HepG2 (cell line): ENCODE measurements around the gene CDC42EP4. TPM values are rescaled to one million over a fixed set of nuclear protein-coding genes. Genes with fewer than 3 reads are reported as not detected.

Source experiments
- ATAC-seq: fragments of 200-7000 bp; cut with Tn5 transposase; 3 replicates; pipeline ENCODE4 v1.9.1; 2020; ENCODE audit warnings: mild to moderate bottlenecking, moderate library complexity
- BruUV-seq: library from RNA; stranded (reverse); fragments of 400-500 nt; replicated peaks from 2 replicates; lab custom pipeline; 2021; lab: Mats Ljungman, UMichigan
- CTCF ChIA-PET: fragments of 300-600 bp; formaldehyde crosslinking; extraction: SDS; loops from one replicate; lab custom pipeline; 2021; ENCODE audit warnings: low total read pairs, inconsistent platforms, low intra/inter-chr PET ratio; lab: Yijun Ruan, JAX
- POLR2A ChIA-PET: fragments of 350-600 bp; sonication (Branson Sonifier 250); formaldehyde crosslinking; loops from one replicate; lab custom pipeline; 2020; ENCODE audit warnings: antibody characterized with exemption, inconsistent platforms; lab: Yijun Ruan, JAX
- DNase-seq: peaks from one replicate; pipeline ENCODE4 v3.0.0-alpha.2; 2015; ENCODE audit warnings: low spot score
- FAIRE-seq: peaks from 3 replicates; lab custom pipeline; 2011; peaks lifted over from hg19 to GRCh38; lab: Jason Lieb, UNC
- H2AFZ ChIP-seq: one replicate; pipeline ENCODE4 v1.6.1; 2011; ENCODE audit warnings: low read length, inconsistent platforms
- H3K27ac ChIP-seq: fragments of 300-600 bp; 3 replicates; pipeline ENCODE4 v1.8.0; 2011; ENCODE audit warnings: mixed run types, mild to moderate bottlenecking, mixed read lengths, low read length, inconsistent platforms; ENCODE audit not compliant: insufficient read depth; ENCODE audit errors: extremely low read length
- H3K27me3 ChIP-seq, 2 experiments: fragments of 200-600 bp in 1 of 2; 2 replicates in 1 of 2; 3 replicates in 1 of 2; pipeline versions ENCODE4 v1.6.0 to v1.8.0; 2011; ENCODE audit warnings: low read length in 2 of 2, mild to moderate bottlenecking in 2 of 2, moderate library complexity in 2 of 2, inconsistent platforms in 1 of 2; ENCODE audit not compliant: insufficient read depth in 2 of 2, control insufficient read depth in 1 of 2
- H3K36me3 ChIP-seq, 2 experiments: fragments of 200-600 bp in 1 of 2; replicated peaks in 1 of 2; 2 replicates in 1 of 2; 3 replicates in 1 of 2; pipeline versions ENCODE4 v1.5.1 to v1.8.0; 2011; ENCODE audit warnings: low read length in 2 of 2, inconsistent platforms in 1 of 2; ENCODE audit not compliant: insufficient read depth in 2 of 2, control insufficient read depth in 1 of 2
- H3K4me1 ChIP-seq: 2 replicates; pipeline ENCODE4 v1.5.1; 2012; ENCODE audit warnings: low read length, inconsistent platforms; ENCODE audit not compliant: insufficient read depth
- H3K4me2 ChIP-seq: 2 replicates; pipeline ENCODE4 v1.6.0; 2011; ENCODE audit warnings: low read depth, low read length, inconsistent platforms
- H3K4me3 ChIP-seq, 3 experiments: fragments of 200-600 bp in 1 of 3; sonication (generic), shearing (Covaris generic) in 1 of 3; replicated peaks in 1 of 3; 2 replicates each; pipeline ENCODE4 v1.5.1; 2011 to 2016; ENCODE audit warnings: low read length in 3 of 3, inconsistent platforms in 2 of 3, low read depth in 2 of 3, mild to moderate bottlenecking in 2 of 3, control low read depth in 1 of 3, mixed read lengths in 1 of 3; ENCODE audit not compliant: insufficient read depth in 1 of 3
- H3K79me2 ChIP-seq: one replicate; pipeline ENCODE4 v1.6.1; 2011; ENCODE audit warnings: low read length, inconsistent platforms; ENCODE audit not compliant: insufficient read depth
- H3K9ac ChIP-seq: 2 replicates; pipeline ENCODE4 v1.6.0; 2011; ENCODE audit warnings: mild to moderate bottlenecking, low read depth, low read length, inconsistent platforms; ENCODE audit not compliant: insufficient read depth
- H3K9me3 ChIP-seq: 2 replicates; pipeline ENCODE4 v1.5.1; 2012; ENCODE audit warnings: mild to moderate bottlenecking, low read length
- H4K20me1 ChIP-seq: 2 replicates; pipeline ENCODE4 v1.6.0; 2011; ENCODE audit warnings: inconsistent platforms, mild to moderate bottlenecking, low read length, moderate library complexity; ENCODE audit not compliant: insufficient read depth
- BATF2 ChIP-seq: sonication (generic); formaldehyde crosslinking; IDR thresholded peaks from 2 replicates; pipeline ENCODE4 v1.8.0; 2022; ENCODE audit warnings: mild to moderate bottlenecking, missing genetic modification reagents, moderate library complexity
- CBX1 ChIP-seq: IDR thresholded peaks from one replicate; pipeline ENCODE4 v1.6.1; 2016; ENCODE audit warnings: antibody characterized with exemption, low read depth
- FLYWCH1 ChIP-seq: sonication (generic); formaldehyde crosslinking; IDR thresholded peaks from 2 replicates; pipeline ENCODE4 v1.8.1; 2023; ENCODE audit warnings: mild to moderate bottlenecking, missing genetic modification reagents
- GFI1 ChIP-seq: sonication (generic); formaldehyde crosslinking; IDR thresholded peaks from 2 replicates; pipeline ENCODE4 v1.5.0; 2020; ENCODE audit warnings: missing genetic modification reagents, mild to moderate bottlenecking, borderline replicate concordance
- HOMEZ ChIP-seq: IDR thresholded peaks from 2 replicates; pipeline ENCODE4 v1.6.1; 2016; ENCODE audit warnings: low read depth
- PHF21A ChIP-seq: sonication (generic); formaldehyde crosslinking; IDR thresholded peaks from 2 replicates; pipeline ENCODE4 v1.5.0; 2020; ENCODE audit warnings: mild to moderate bottlenecking, missing genetic modification reagents
- RFX3 ChIP-seq: IDR thresholded peaks from 2 replicates; pipeline ENCODE4 v1.6.1; 2016; ENCODE audit warnings: missing biosample characterization, missing genetic modification reagents
- SMYD3 ChIP-seq: sonication (generic); formaldehyde crosslinking; IDR thresholded peaks from 2 replicates; pipeline ENCODE4 v1.8.1; 2023; ENCODE audit warnings: mild to moderate bottlenecking, missing genetic modification reagents
- TAF1 ChIP-seq: sonication (generic); formaldehyde crosslinking; IDR thresholded peaks from 2 replicates; pipeline ENCODE4 v1.4.0; 2020; ENCODE audit warnings: missing genetic modification reagents
- ZBTB14 ChIP-seq: sonication (generic); formaldehyde crosslinking; IDR thresholded peaks from 2 replicates; pipeline ENCODE4 v1.4.0; 2020; ENCODE audit warnings: missing genetic modification reagents
- ZNF20 ChIP-seq: sonication (generic); formaldehyde crosslinking; IDR thresholded peaks from 2 replicates; pipeline ENCODE4 v1.4.0; 2020; ENCODE audit warnings: mild to moderate bottlenecking, moderate library complexity, missing genetic modification reagents
- ZNF512 ChIP-seq: sonication (generic); formaldehyde crosslinking; IDR thresholded peaks from 2 replicates; pipeline ENCODE4 v1.4.0; 2020; ENCODE audit warnings: mild to moderate bottlenecking, missing genetic modification reagents
- ZNF652 ChIP-seq: IDR thresholded peaks from 2 replicates; pipeline ENCODE4 v1.6.1; 2016; ENCODE audit warnings: low read depth, borderline replicate concordance
- ZNF678 ChIP-seq: sonication (generic); formaldehyde crosslinking; IDR thresholded peaks from 2 replicates; pipeline ENCODE4 v1.4.0; 2020; ENCODE audit warnings: mild to moderate bottlenecking, missing genetic modification reagents
- ZNF788 ChIP-seq: sonication (generic); formaldehyde crosslinking; IDR thresholded peaks from 2 replicates; pipeline ENCODE4 v1.5.0; 2020; ENCODE audit warnings: mild to moderate bottlenecking, missing genetic modification reagents, borderline replicate concordance
- WGBS: methylation state at CpG from one replicate; pipeline ENCODE4 v1.1.6; 2017; ENCODE audit warnings: low lambda C conversion rate; 5-methylcytosine and 5-hydroxymethylcytosine counted together
- in situ Hi-C: cut with HindIII; loops from 2 replicates; pipeline ENCODE4 v1.10.0; 2017; ENCODE audit warnings: low pct_unique_long_range_greater_than_20kb; ENCODE audit not compliant: extremely low pct_ligation_motif_present
- intact Hi-C: fragments of 100-400 bp; cut with micrococcal nuclease; formaldehyde crosslinking; loops from one replicate; pipeline ENCODE4 v1.10.0; 2022; ENCODE audit not compliant: unreplicated experiment
- polyA plus RNA-seq, 8 experiments: library from polyadenylated mRNA; depleted of rRNA in 3 of 8; stranded (reverse) in 7 of 8; unstranded in 1 of 8; fragments of >200 nt; fragmentation: Illumina TruSeq in 4 of 8; extraction: Trizol in 4 of 8; gene quantifications; 2 replicates each; pipeline versions ENCODE4 v1.2.1 to v1.2.3, GENCODE V29; 2011 to 2016; ENCODE audit warnings: low read depth in 4 of 8, missing spikeins in 1 of 8, mixed read lengths in 1 of 8; ENCODE audit not compliant: insufficient read depth in 1 of 8
- total RNA-seq, 5 experiments: library from RNA; depleted of rRNA; stranded (reverse); fragments of >200 nt; fragmentation: Illumina TruSeq; extraction: Trizol; gene quantifications; 2 replicates each; pipeline ENCODE4 v1.2.3, GENCODE V29; 2016; ENCODE audit warnings: low read depth in 1 of 5
- TF ChIP-seq, protein P1 (sequence below): sonication (generic); formaldehyde crosslinking; IDR thresholded peaks from 2 replicates; pipeline ENCODE4 v1.5.1; 2020; ENCODE audit warnings: missing genetic modification reagents, mild to moderate bottlenecking, borderline replicate concordance
- TF ChIP-seq, protein P2 (sequence below): sonication (generic); formaldehyde crosslinking; IDR thresholded peaks from 2 replicates; pipeline ENCODE4 v1.5.1; 2020; ENCODE audit warnings: mild to moderate bottlenecking, moderate library complexity, missing genetic modification reagents

Gene CDC42EP4
- total and polyA plus RNA-seq, 2 of the 13 experiments (the other 11 are each of a cell fraction or from before 2014, with no cell fraction given): 19.0 to 54.0 TPM

GRCh38 chr17:73304438-73304837, 7.4 kb downstream of the CDC42EP4 start:
- intact Hi-C loops (no loop called here), in situ Hi-C loops (no loop called here)
- DNase-seq (no peak), ATAC-seq (no peak), FAIRE-seq (no peak)
- H3K4me2 ChIP-seq: no peak overlapping the region; the same call in 1 of the 2 replicates
- no peak for TF ChIP-seq ZNF512 (CRISPR knock-in tag)
- TF ChIP-seq ZNF20 (CRISPR knock-in tag): no peak
- TF ChIP-seq ZBTB14: no peak
- TF ChIP-seq PHF21A (CRISPR knock-in tag): no peak
- TF ChIP-seq TAF1 (CRISPR knock-in tag): no peak
- no peak for TF ChIP-seq SMYD3 (CRISPR knock-in tag)
- TF ChIP-seq GFI1: no peak
- TF ChIP-seq HOMEZ (CRISPR knock-in tag): no peak
- TF ChIP-seq FLYWCH1 (CRISPR knock-in tag): no peak
- no peak for TF ChIP-seq BATF2 (CRISPR knock-in tag)
- TF ChIP-seq CBX1: no peak
- TF ChIP-seq ZNF678 (CRISPR knock-in tag): no peak
- no peak for TF ChIP-seq ZNF652 (CRISPR knock-in tag)
- TF ChIP-seq, protein P1, sequence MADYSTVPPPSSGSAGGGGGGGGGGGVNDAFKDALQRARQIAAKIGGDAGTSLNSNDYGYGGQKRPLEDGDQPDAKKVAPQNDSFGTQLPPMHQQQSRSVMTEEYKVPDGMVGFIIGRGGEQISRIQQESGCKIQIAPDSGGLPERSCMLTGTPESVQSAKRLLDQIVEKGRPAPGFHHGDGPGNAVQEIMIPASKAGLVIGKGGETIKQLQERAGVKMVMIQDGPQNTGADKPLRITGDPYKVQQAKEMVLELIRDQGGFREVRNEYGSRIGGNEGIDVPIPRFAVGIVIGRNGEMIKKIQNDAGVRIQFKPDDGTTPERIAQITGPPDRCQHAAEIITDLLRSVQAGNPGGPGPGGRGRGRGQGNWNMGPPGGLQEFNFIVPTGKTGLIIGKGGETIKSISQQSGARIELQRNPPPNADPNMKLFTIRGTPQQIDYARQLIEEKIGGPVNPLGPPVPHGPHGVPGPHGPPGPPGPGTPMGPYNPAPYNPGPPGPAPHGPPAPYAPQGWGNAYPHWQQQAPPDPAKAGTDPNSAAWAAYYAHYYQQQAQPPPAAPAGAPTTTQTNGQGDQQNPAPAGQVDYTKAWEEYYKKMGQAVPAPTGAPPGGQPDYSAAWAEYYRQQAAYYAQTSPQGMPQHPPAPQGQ: no peak
- TF ChIP-seq, protein P2, sequence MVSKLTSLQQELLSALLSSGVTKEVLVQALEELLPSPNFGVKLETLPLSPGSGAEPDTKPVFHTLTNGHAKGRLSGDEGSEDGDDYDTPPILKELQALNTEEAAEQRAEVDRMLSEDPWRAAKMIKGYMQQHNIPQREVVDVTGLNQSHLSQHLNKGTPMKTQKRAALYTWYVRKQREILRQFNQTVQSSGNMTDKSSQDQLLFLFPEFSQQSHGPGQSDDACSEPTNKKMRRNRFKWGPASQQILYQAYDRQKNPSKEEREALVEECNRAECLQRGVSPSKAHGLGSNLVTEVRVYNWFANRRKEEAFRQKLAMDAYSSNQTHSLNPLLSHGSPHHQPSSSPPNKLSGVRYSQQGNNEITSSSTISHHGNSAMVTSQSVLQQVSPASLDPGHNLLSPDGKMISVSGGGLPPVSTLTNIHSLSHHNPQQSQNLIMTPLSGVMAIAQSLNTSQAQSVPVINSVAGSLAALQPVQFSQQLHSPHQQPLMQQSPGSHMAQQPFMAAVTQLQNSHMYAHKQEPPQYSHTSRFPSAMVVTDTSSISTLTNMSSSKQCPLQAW (CRISPR knock-in tag): no peak
- no peak for TF ChIP-seq ZNF788 (CRISPR knock-in tag)
- TF ChIP-seq RFX3 (CRISPR knock-in tag): no peak
- H3K27me3 ChIP-seq: no peaks in the 10 kb centered on the region; a peak in 1 of 5 replicates
- no peaks in the 10 kb centered on the region for H3K9me3 ChIP-seq
- POLR2A ChIA-PET: no interaction called here
- peaks cover 6 to 18% of the 10 kb centered on the region in 2 experiments; a peak in 3 of 5 replicates for H3K36me3 ChIP-seq
- peaks cover 90% of the 10 kb centered on the region for H3K79me2 ChIP-seq
- WGBS: 93% methylated on average over 8 of the region's 8 CpGs
- H3K4me1 ChIP-seq: peaks cover 88% of the 10 kb centered on the region
- H3K9ac ChIP-seq: no peak overlapping the region
- H2AFZ ChIP-seq: no peak overlapping the region
- H3K4me3 ChIP-seq: no peak overlapping the region
- peaks cover 57% of the 10 kb centered on the region for H4K20me1 ChIP-seq
- no peak overlapping the region for H3K27ac ChIP-seq
- BruUV-seq: no TSS peak
- CTCF ChIA-PET: no interaction called here
